HG03095 (cell line): ENCODE data around the gene IL33.

Experiments
- ATAC-seq: cut with Tn5 transposase; IDR thresholded peaks from one replicate; pipeline ENCODE4 v1.9.1; 2021; ENCODE audit warnings: moderate library complexity; ENCODE audit not compliant: unreplicated experiment

The IL33 gene

DNA sequence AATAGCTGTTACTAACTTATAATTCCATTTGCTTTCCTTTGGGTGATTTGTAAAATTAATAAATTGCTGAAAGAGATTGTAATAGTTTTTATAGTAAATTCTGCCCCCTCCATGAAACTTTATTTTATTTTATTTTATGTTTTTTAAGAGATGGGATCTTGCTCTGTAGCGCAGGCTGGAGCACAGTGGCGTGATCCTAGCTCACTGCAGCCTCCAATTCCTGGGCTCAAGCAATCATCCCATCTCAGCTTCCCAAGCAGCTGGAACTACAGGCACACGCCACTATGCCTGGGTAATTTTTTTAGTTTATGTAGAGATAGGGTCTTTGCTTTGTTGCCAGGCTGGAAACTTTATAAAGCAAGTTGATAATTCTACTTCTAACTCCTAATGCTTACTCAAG lies 395 bp downstream of the IL33 start:
- ATAC-seq: no peak

DNA sequence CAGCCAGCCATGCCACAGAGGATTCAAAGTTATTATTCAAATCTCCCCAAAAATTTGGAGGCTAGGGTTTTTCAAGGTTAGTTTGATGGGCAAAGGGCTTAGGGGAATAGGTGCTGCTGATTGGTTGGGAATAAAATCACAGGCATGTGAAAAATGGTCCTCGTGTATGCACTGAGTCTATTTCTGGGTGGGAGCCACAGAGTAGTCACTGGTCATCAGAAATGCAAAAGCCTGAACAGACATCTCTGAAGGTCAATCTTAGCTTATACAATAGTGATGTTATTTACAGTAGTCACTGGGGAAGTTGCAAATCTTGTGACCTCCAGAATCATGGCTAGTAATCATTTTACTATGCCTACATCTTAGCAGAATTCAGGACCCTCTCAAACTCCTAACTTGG lies 1.3 kb downstream of the IL33 start:
- no peak for ATAC-seq

DNA sequence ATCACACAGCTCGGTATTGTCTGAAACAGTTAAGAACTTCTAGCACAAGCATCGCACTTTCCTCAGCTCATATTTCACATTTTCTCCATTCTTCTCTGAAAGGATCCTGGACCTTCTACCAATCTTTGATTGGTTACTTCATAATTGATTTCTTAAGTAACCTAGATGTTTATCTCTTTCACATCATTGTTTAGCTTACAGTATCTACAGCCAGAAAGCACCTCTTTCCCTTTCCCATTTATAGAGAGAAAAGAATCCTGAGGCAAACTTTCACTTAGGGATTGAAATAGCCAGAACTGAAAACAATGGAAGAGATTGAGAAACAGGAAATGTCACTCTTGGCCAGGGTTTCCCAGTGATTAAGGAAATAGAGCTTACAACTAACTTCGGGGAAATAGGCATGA lies 2.5 kb downstream of the IL33 start:
- ATAC-seq: no peak

GRCh38 chr9:6219040-6219439 lies 3.4 kb downstream of the IL33 start:
- no peak for ATAC-seq

DNA sequence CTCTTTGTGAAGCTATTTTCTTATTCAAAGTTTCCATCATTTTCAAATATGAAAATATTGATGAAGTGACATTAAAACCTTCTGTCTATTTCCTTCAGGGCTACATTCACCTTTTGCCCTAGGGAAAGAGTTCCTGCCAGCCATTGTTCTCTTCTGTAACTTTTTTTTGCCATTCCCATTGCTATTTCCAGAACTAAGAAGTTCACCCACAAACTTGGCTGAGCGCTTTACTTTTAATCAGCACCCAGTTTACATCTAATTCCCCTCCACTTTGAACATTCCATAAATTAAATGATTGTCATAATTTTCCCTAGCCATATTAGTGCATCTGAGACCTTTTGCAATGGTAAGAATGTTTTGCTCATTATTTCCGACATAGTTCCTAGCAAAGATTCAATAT lies 4.4 kb downstream of the IL33 start:
- ATAC-seq: no peak

DNA sequence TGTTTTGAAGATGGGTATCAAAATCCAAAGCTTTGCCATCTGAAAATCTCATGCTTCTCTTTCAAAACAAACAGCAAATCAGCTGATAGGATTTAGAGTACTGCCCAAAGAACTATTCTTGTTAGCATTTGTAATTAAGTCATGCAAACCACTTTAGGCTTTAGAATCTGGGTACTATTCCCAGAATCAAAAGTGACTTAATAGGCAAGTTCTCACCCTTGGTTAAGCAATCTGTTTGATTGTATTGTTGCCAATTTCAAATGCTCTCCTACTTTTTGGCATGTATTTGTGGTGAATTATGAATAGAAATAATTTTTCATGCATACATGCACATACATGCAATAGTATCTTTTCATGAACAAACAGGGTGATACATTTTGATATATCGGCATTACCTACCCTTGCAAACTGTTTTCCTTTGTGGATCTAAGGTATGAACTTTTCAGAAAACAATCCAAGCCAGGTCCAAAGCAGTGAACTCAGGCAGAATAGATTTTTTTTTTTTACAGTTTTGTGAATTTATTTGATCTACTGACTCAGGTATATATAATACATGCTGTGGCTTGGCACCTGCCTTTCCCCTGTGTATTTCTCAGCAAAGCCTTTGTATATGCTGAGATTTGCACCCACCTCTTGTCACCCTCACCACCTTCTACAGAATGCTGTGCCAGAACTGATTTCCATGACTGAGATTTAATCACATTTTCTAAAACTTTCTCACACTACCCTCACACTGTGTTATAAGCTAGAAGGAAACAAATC lies 9.0 kb downstream of the IL33 start:
- no peak for ATAC-seq

DNA sequence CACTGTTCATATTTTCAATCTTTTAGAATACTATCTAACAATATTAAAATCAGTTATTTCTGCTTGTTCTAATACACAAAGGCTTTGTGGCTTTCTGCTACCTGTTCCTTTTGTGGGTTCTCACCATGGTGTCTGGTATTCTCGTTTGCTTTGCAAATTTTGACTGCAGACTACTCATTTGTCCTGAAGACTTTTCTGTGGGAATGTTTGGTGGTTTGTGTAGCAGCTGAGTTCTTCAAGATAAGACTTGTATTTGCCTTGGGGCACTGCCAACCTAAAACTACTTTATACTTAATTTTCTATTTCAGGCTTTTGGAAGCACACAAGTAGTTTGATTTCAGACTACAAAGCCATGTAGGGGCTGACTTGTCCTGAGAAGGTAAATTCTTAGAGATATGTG lies 11.1 kb downstream of the IL33 start:
- ATAC-seq: no peak

- no peak for ATAC-seq
These were observed 13.6 kb downstream of the IL33 start for GRCh38 chr9:6229186-6229585.

- no peak for ATAC-seq
These were observed 14.0 kb downstream of the IL33 start for GRCh38 chr9:6229619-6230018.

GRCh38 chr9:6230037-6230780 lies 14.6 kb downstream of the IL33 start:
- ATAC-seq: no peak

GRCh38 chr9:6232336-6232945 lies 16.8 kb downstream of the IL33 start:
- ATAC-seq: no peak

DNA sequence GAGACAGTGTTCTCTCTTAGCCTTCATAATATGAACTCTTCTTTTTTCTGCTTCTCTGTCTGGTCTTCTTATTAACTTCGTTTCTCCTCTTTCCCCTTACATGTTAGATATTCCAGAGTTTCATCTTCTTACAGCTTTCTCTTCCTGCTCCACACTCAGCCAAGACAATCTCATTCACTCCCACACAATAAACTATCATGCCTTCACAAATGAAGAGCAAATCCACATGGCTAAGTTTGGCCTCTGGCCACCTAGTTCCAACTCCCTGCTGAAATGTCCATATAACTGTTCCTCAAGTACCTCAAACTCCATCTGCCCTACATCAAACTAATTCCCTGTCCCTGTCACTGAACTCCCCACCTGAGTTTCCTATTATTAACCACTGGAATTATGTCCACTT lies 18.4 kb downstream of the IL33 start:
- ATAC-seq: no peak

- ATAC-seq: no peak
These were observed 21.7 kb downstream of the IL33 start for GRCh38 chr9:6237267-6237666.

- no peak for ATAC-seq
These were observed 23.4 kb downstream of the IL33 start for GRCh38 chr9:6239048-6239461.

- ATAC-seq: no peak
These were observed 24.1 kb downstream of the IL33 start for GRCh38 chr9:6239694-6240093.

DNA sequence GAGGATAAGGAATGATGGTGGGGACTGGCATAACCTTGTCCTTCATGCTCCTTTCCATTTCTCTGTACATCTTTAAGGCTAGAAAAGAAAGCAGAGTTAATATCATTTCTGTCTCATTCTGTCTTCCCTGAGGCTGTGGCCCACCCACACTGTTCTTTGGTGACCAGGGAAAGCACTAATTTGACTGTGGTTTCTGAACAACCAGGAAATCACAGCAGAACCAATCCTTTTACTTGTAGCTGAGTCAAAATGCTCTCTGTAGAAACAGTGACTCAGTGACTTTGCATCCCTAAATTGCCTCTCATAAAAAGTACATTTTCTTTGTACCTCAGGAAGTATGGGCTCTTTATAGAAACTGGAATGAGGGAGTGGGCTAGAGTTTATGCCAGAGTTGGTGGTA lies 28.1 kb downstream of the IL33 start:
- ATAC-seq: peak; percentile 91

GRCh38 chr9:6247266-6247665 lies 31.7 kb downstream of the IL33 start:
- no peak for ATAC-seq

DNA sequence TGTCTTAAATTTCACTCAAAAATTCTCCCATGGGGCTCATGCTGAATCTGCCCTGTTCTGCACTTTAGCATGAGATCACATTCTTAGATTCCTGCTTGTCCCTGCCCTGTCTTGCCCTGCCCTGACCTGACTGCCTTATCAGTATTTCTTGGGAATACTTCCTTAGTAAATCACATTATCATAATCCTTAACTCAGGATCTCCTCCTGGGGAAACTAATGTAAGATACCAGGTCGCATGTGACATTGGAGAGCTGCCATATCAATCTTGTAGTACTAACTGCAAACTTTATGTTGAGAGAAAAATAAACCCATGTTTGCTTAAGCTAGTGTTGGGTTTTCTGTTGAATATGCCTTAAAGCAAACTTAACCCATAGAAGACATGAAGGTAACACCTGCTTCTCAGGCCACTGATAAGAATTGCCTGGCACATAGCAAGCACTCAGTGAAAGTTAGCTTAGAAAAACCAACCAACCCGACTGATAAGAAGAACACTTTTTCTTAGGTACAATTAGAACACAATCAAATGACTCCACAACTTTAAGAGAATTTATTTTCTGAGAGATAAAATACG lies 53.3 kb downstream of the IL33 start:
- no peak for ATAC-seq

GRCh38 chr9:6270896-6271295 lies 55.3 kb downstream of the IL33 start:
- no peak for ATAC-seq

GRCh38 chr9:6271508-6272228 lies 56.1 kb downstream of the IL33 start:
- no peak for ATAC-seq

- ATAC-seq: no peak
These were observed 56.6 kb downstream of the IL33 start for GRCh38 chr9:6272229-6272598.
